A673 (cell line): ENCODE measurements around the gene HEYL. TPM values are rescaled to one million over a fixed set of nuclear protein-coding genes. Genes with fewer than 3 reads are reported as not detected.

ENCODE experiments used
- BruUV-seq: library from RNA; stranded (reverse); fragments of 400-500 nt; replicated peaks from 2 replicates; lab custom pipeline; 2021; lab: Mats Ljungman, UMichigan
- CTCF ChIA-PET: fragments of 300-600 bp; sonication (Branson Sonifier 250); formaldehyde crosslinking; loops from one replicate; lab custom pipeline; 2022; ENCODE audit warnings: antibody characterized with exemption; lab: Charles Lee
- POLR2A ChIA-PET: fragments of 300-600 bp; sonication (Branson Sonifier 250); formaldehyde crosslinking; loops from one replicate; lab custom pipeline; 2022; ENCODE audit warnings: antibody characterized with exemption; ENCODE audit not compliant: low non-redundant PET; lab: Charles Lee
- DNase-seq: peaks from one replicate; pipeline ENCODE4 v3.0.0-alpha.2; 2015; ENCODE audit warnings: low spot score
- H3K27ac ChIP-seq: fragments of 200-600 bp; sonication (generic); 2 replicates; pipeline ENCODE4 v1.5.1; 2016; ENCODE audit warnings: mixed run types, low read depth, mild to moderate bottlenecking, mixed read lengths, antibody characterized with exemption, low read length; ENCODE audit not compliant: poor library complexity, severe bottlenecking
- H3K27me3 ChIP-seq: fragments of 200-600 bp; sonication (generic); replicated peaks from 2 replicates; pipeline ENCODE4 v1.6.1; 2017; ENCODE audit warnings: mixed run types, low read depth, mild to moderate bottlenecking, mixed read lengths, antibody characterized with exemption, low read length; ENCODE audit not compliant: insufficient read depth, poor library complexity
- H3K36me3 ChIP-seq: fragments of 200-600 bp; sonication (generic); 2 replicates; pipeline ENCODE4 v1.6.1; 2016; ENCODE audit warnings: mixed run types, mild to moderate bottlenecking, mixed read lengths, antibody characterized with exemption, low read length; ENCODE audit not compliant: insufficient read depth, poor library complexity, severe bottlenecking
- H3K4me1 ChIP-seq: fragments of 200-600 bp; sonication (generic); 2 replicates; pipeline ENCODE4 v1.6.1; 2017; ENCODE audit warnings: mixed run types, mild to moderate bottlenecking, mixed read lengths, antibody characterized with exemption, low read length; ENCODE audit not compliant: insufficient read depth, poor library complexity, severe bottlenecking
- H3K4me3 ChIP-seq: fragments of 200-600 bp; sonication (generic); 2 replicates; pipeline ENCODE4 v1.5.1; 2016; ENCODE audit warnings: low read depth, mixed run types, mild to moderate bottlenecking, mixed read lengths, low read length; ENCODE audit not compliant: poor library complexity, severe bottlenecking
- H3K9me3 ChIP-seq: fragments of 200-600 bp; sonication (generic); 2 replicates; pipeline ENCODE4 v1.6.1; 2016; ENCODE audit warnings: mixed run types, low read depth, mild to moderate bottlenecking, mixed read lengths, antibody characterized with exemption, low read length; ENCODE audit not compliant: poor library complexity, severe bottlenecking
- CTCF ChIP-seq: fragments of 300-800, 200-600 bp; sonication (generic); conservative IDR thresholded peaks from 2 replicates; pipeline ENCODE4 v1.5.1; 2017; ENCODE audit warnings: low read depth, mild to moderate bottlenecking, antibody characterized with exemption, low read length, moderate library complexity, mixed read lengths
- EZH2 ChIP-seq: fragments of 200-600 bp; sonication (generic); IDR thresholded peaks from 2 replicates; pipeline ENCODE4 v1.6.1; 2017; ENCODE audit warnings: borderline replicate concordance, low read depth, mild to moderate bottlenecking, mixed read lengths, antibody characterized with exemption, low read length; ENCODE audit not compliant: poor library complexity, severe bottlenecking
- intact Hi-C: fragments of 100-400 bp; cut with micrococcal nuclease; formaldehyde crosslinking; loops from one replicate; pipeline ENCODE4 v1.10.0; 2022; ENCODE audit not compliant: unreplicated experiment
- total RNA-seq: library from RNA; stranded (reverse); gene quantifications from 2 replicates; pipeline ENCODE4 v1.2.3, GENCODE V29; 2021

HEYL gene
- total RNA-seq, 1 experiment from 2014 or later: 0.77 TPM

DNA sequence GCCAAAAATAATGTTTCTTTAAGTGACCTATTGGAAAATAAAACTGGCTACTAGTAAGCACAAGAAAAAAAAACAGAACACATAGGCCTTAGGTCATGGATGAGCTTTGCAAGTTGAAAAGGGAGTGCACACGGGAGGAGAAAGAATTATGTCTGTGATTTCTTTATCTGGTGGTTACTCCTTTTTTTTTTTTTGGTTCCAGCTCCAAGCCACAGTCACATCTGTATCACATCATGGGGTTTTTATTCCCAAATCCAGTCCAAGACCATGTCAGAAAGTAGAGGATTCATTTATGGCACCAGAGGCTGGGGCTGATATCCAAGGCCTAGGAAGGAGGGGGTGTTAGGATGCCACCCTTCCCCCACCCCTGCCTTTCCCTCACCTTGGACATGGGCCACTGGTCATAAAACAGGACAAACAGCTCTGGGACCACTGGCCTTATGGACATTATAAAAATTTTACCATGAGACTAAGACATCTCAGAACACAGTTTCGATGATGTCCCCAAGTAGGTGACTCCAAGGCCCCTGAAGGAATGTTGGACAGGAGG lies 10.3 kb upstream of the HEYL start:
- Histone ChIP-seq H3K27me3 (no peaks in the 10 kb centered on the region), H3K4me1 (peaks cover 10% of the 10 kb centered on the region), H3K9me3 (no peaks in the 10 kb centered on the region), H3K36me3 (no peaks in the 10 kb centered on the region), H3K27ac (no peak overlapping the region), H3K4me3 (no peak overlapping the region)
- intact Hi-C loops: no loop called here
- TF ChIP-seq CTCF (no peak), EZH2 (no peak)
- ChIA-PET POLR2A (no interaction called here), CTCF (no interaction called here)
- DNase-seq: no peak
- BruUV-seq: no TSS peak

DNA sequence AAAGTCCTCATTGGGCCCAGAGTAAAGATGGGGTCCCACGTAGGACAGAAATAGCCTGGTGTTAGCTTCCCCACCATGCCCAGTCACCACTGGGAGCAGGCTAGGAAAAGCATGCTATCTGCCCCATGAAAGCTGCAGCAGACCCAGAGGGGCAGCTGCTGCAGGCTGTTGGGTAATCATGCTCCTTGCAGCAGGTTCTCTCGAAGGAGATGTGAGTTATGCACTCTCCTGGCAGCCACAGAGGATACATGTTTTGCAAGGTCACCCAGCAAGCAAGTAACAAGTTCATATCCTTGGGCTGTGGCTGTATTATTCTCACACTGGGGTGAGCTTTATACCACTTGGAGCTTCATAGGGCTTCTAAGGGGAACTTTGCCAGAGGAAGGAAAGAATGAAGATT lies 9.1 kb upstream of the HEYL start:
- TF ChIP-seq CTCF (no peak), EZH2 (no peak)
- Histone ChIP-seq H3K9me3 (no peaks in the 10 kb centered on the region), H3K27ac (no peak overlapping the region), H3K36me3 (no peaks in the 10 kb centered on the region), H3K27me3 (no peaks in the 10 kb centered on the region), H3K4me1 (peaks cover 10% of the 10 kb centered on the region), H3K4me3 (no peak overlapping the region)
- no peak for DNase-seq
- ChIA-PET CTCF (no interaction called here), POLR2A (no interaction called here)
- intact Hi-C loops: no loop called here
- no TSS peak for BruUV-seq

GRCh38 chr1:39647247-39647646 lies 7.8 kb upstream of the HEYL start:
- TF ChIP-seq CTCF (no peak), EZH2 (no peak)
- Histone ChIP-seq H3K36me3 (no peaks in the 10 kb centered on the region), H3K27ac (no peak overlapping the region), H3K9me3 (no peaks in the 10 kb centered on the region), H3K4me1 (peaks cover 10% of the 10 kb centered on the region), H3K27me3 (no peaks in the 10 kb centered on the region), H3K4me3 (no peak overlapping the region)
- ChIA-PET POLR2A (no interaction called here), CTCF (interaction anchor here (1.2 to 1.8 kb wide), 2 partner anchors 10 to 41 kb away, joined by 5 to 6 read pairs; no protein-coding TSS in a partner anchor)
- no peak for DNase-seq
- BruUV-seq: no TSS peak
- intact Hi-C loops: no loop called here
